Tibial nerve (tissue), 4 donors: ENCODE measurements around the gene DHX34. TPM values are rescaled to one million over a fixed set of nuclear protein-coding genes. Genes with fewer than 3 reads are reported as not detected.

Experiments
- DNase-seq, 2 donors: peaks; one replicate each; pipeline ENCODE4 v3.0.0-alpha.2; 2019; ENCODE audit warnings: low spot score in 2 of 2
- H3K27ac ChIP-seq, 4 donors: fragments of 200-600 bp; sonication (generic) in 3 of 4; one replicate each; pipeline ENCODE4 v1.5.1; 2017 to 2019; ENCODE audit warnings: mild to moderate bottlenecking in 1 of 4
- H3K27me3 ChIP-seq, 2 donors: fragments of 200-600 bp; sonication (generic) in 1 of 2; one replicate each; pipeline versions ENCODE4 v1.5.1 to v1.6.0; 2017 to 2019
- H3K36me3 ChIP-seq, 3 donors: fragments of 200-600 bp; sonication (generic); one replicate each; pipeline ENCODE4 v1.5.1; 2018 to 2019
- H3K4me1 ChIP-seq, 4 donors: fragments of 200-600 bp; sonication (generic) in 3 of 4; one replicate each; pipeline ENCODE4 v1.5.1; 2017 to 2019
- H3K4me3 ChIP-seq, 4 donors: fragments of 200-600 bp; sonication (generic) in 3 of 4; one replicate each; pipeline ENCODE4 v1.5.1; 2017 to 2019; ENCODE audit warnings: mild to moderate bottlenecking in 1 of 4, moderate library complexity in 1 of 4
- H3K9me3 ChIP-seq, 4 donors: fragments of 200-600 bp; sonication (generic) in 3 of 4; one replicate each; pipeline ENCODE4 v1.5.1; 2017 to 2019
- EP300 ChIP-seq, 2 donors: sonication (generic); formaldehyde crosslinking; IDR thresholded peaks; one replicate each; pipeline ENCODE4 v1.6.1; 2017; ENCODE audit warnings: antibody characterized with exemption in 2 of 2, mild to moderate bottlenecking in 1 of 2
- POLR2A ChIP-seq, 2 donors: fragments of 450-650 bp; IDR thresholded peaks; one replicate each; pipeline ENCODE4 v1.6.1; 2017; ENCODE audit warnings: antibody characterized with exemption in 2 of 2, mild to moderate bottlenecking in 2 of 2, moderate library complexity in 2 of 2
- WGBS, 2 donors: methylation state at CpG; one replicate each; pipeline ENCODE4 v1.1.5; 2018; 5-methylcytosine and 5-hydroxymethylcytosine counted together
- total RNA-seq, 4 donors: library from RNA; depleted of rRNA; stranded (reverse); fragments of >200 nt; gene quantifications; one replicate each; pipeline ENCODE4 v1.1.0, GENCODE V29; 2016
- TF ChIP-seq, protein P1 (sequence below), 5 experiments: fragments of 200-600 bp in 3 of 5; fragments of 450-650 bp in 2 of 5; sonication (generic) in 3 of 5; IDR thresholded peaks; one replicate each; pipeline ENCODE4 v1.5.1; 2016 to 2019; ENCODE audit warnings: antibody characterized with exemption in 5 of 5, mild to moderate bottlenecking in 3 of 5, moderate library complexity in 2 of 5

DHX34 gene
- total RNA-seq, 4 donors from 2014 or later: 12.4 to 43.8 (median 13.9) TPM

DNA sequence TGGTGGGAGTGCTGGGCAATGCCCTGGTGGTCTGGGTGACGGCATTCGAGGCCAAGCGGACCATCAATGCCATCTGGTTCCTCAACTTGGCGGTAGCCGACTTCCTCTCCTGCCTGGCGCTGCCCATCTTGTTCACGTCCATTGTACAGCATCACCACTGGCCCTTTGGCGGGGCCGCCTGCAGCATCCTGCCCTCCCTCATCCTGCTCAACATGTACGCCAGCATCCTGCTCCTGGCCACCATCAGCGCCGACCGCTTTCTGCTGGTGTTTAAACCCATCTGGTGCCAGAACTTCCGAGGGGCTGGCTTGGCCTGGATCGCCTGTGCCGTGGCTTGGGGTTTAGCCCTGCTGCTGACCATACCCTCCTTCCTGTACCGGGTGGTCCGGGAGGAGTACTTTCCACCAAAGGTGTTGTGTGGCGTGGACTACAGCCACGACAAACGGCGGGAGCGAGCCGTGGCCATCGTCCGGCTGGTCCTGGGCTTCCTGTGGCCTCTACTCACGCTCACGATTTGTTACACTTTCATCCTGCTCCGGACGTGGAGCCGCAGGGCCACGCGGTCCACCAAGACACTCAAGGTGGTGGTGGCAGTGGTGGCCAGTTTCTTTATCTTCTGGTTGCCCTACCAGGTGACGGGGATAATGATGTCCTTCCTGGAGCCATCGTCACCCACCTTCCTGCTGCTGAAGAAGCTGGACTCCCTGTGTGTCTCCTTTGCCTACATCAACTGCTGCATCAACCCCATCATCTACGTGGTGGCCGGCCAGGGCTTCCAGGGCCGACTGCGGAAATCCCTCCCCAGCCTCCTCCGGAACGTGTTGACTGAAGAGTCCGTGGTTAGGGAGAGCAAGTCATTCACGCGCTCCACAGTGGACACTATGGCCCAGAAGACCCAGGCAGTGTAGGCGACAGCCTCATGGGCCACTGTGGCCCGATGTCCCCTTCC, 28.9 kb upstream of the DHX34 start:
- peaks cover 0 to 6% (median 0%) of the 10 kb centered on the region in 4 donors for H3K9me3 ChIP-seq
- 91 to 94% methylated on average over 46 of the region's 46 CpGs for WGBS, 2 donors
- H3K36me3 ChIP-seq: no peaks in the 10 kb centered on the region
- no peak overlapping the region for H3K4me3 ChIP-seq
- TF ChIP-seq EP300 (IDR thresholded peaks at IDR 0.05) (no peak), POLR2A (IDR thresholded peaks at IDR 0.05) (no peak)
- TF ChIP-seq, protein P1, sequence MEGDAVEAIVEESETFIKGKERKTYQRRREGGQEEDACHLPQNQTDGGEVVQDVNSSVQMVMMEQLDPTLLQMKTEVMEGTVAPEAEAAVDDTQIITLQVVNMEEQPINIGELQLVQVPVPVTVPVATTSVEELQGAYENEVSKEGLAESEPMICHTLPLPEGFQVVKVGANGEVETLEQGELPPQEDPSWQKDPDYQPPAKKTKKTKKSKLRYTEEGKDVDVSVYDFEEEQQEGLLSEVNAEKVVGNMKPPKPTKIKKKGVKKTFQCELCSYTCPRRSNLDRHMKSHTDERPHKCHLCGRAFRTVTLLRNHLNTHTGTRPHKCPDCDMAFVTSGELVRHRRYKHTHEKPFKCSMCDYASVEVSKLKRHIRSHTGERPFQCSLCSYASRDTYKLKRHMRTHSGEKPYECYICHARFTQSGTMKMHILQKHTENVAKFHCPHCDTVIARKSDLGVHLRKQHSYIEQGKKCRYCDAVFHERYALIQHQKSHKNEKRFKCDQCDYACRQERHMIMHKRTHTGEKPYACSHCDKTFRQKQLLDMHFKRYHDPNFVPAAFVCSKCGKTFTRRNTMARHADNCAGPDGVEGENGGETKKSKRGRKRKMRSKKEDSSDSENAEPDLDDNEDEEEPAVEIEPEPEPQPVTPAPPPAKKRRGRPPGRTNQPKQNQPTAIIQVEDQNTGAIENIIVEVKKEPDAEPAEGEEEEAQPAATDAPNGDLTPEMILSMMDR (IDR thresholded peaks at IDR 0.05): no peak
- no peaks in the 10 kb centered on the region for H3K4me1 ChIP-seq
- H3K27ac ChIP-seq: no peak overlapping the region
- peaks cover 0 to 19% of the 10 kb centered on the region in 2 donors for H3K27me3 ChIP-seq
- no peak for DNase-seq

- H3K36me3 ChIP-seq: no peaks in the 10 kb centered on the region
- no peak for DNase-seq
- H3K9me3 ChIP-seq: peaks cover 0 to 6% (median 0%) of the 10 kb centered on the region in 4 donors
- H3K27me3 ChIP-seq: peaks cover 0 to 23% of the 10 kb centered on the region in 2 donors
- H3K4me3 ChIP-seq: peak overlapping the region in 1 of 4 donors; percentile 10
- TF ChIP-seq, protein P1 (IDR thresholded peaks at IDR 0.05): no peak
- TF ChIP-seq POLR2A (IDR thresholded peaks at IDR 0.05) (no peak), EP300 (IDR thresholded peaks at IDR 0.05) (no peak)
- WGBS, 2 donors: 83 to 90% methylated on average over 1 of the region's 1 CpG
- peak overlapping the region in 1 of 4 donors; percentile 41 for H3K27ac ChIP-seq
- H3K4me1 ChIP-seq: no peaks in the 10 kb centered on the region
These were observed 27.5 kb upstream of the DHX34 start for GRCh38 chr19:47321630-47322029.

GRCh38 chr19:47322058-47322457, 27.1 kb upstream of the DHX34 start:
- 71 to 79% methylated on average over 2 of the region's 2 CpGs for WGBS, 2 donors
- TF ChIP-seq POLR2A (IDR thresholded peaks at IDR 0.05): no peak
- TF ChIP-seq EP300 (IDR thresholded peaks at IDR 0.05): peak in 1 of 2 donors; percentile 38

DNA sequence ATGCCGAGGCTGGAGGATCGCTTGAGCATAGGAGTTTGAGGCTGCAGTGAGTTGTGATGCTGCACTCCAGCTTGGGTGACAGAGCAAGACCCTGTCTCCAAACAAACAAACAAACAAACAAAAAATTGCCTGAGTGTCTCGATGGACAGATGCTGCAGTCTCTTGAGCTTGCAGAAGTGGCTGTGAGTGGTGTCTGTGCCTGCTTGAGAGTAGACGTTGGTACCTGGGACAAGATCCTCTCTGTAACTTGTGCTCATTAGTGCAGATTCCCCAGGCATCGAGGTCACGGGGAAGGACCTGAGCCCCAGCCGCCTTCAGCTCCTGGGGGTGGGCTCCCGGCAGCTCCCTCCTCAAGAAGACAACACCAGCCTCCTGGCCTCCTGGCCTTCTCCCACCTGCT, 25.7 kb upstream of the DHX34 start:
- Histone ChIP-seq H3K27me3 (peaks cover 0 to 23% of the 10 kb centered on the region in 2 donors), H3K27ac (peak overlapping the region in 2 of 4 donors; percentile 63 to 72), H3K36me3 (no peaks in the 10 kb centered on the region), H3K4me1 (no peaks in the 10 kb centered on the region), H3K9me3 (peaks cover 0 to 6% (median 0%) of the 10 kb centered on the region in 4 donors), H3K4me3 (peak overlapping the region in 1 of 4 donors; percentile 30)
- WGBS, 2 donors: 66 to 72% methylated on average over 8 of the region's 8 CpGs
- no peak for DNase-seq
- TF ChIP-seq POLR2A (IDR thresholded peaks at IDR 0.05): no peak
- no peak for TF ChIP-seq EP300 (IDR thresholded peaks at IDR 0.05)
- TF ChIP-seq, protein P1 (IDR thresholded peaks at IDR 0.05): no peak

More at GRCh38 chr19:47322058-47322457, 27.1 kb upstream of the DHX34 start:
- no peak for DNase-seq
- Histone ChIP-seq H3K27me3 (peaks cover 0 to 23% of the 10 kb centered on the region in 2 donors), H3K9me3 (peaks cover 0 to 6% (median 0%) of the 10 kb centered on the region in 4 donors), H3K27ac (peak overlapping the region in 1 of 4 donors; percentile 41), H3K4me3 (peak overlapping the region in 1 of 4 donors; percentile 10), H3K36me3 (no peaks in the 10 kb centered on the region), H3K4me1 (no peaks in the 10 kb centered on the region)

- Histone ChIP-seq H3K9me3 (peaks cover 0 to 6% (median 0%) of the 10 kb centered on the region in 4 donors), H3K27ac (peak overlapping the region in 3 of 4 donors; percentile 34 to 72 (median 63)), H3K4me3 (peak overlapping the region in 1 of 4 donors; percentile 30), H3K36me3 (no peaks in the 10 kb centered on the region), H3K27me3 (peaks cover 0 to 18% of the 10 kb centered on the region in 2 donors), H3K4me1 (no peaks in the 10 kb centered on the region)
- no peak for TF ChIP-seq EP300 (IDR thresholded peaks at IDR 0.05)
- TF ChIP-seq POLR2A (IDR thresholded peaks at IDR 0.05): no peak
- TF ChIP-seq, protein P1 (IDR thresholded peaks at IDR 0.05): no peak
- no peak for DNase-seq
- 77% methylated on average over 12 of the region's 12 CpGs for WGBS, 2 donors
These were observed 25.2 kb upstream of the DHX34 start for GRCh38 chr19:47323872-47324271.
